ENCODE data around the gene SLC30A7.
"Not testable (repeated sequence)": the region's sequence is repeated elsewhere in the genome, so short reads cannot be mapped to it uniquely, and the experiment has no call there.

SLC30A7 gene

DNA sequence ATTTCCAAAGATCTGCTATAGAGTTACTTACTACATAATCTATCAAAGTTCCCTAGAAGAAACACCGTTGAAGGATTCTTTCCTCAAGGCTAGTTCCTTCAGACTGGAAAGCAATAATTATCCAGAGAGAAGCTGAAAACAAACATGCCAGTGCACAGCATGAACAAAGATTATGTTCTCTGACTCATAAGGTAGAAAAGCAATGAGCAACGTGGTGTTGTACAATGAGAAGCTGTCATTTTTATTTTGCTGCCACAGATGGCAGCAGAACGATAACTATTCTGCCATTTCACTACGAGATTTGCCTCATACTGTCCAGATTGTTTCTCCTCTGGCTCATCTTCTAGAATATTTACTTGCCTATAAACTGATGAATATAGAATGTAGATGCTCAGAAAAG, 11.9 kb upstream of the SLC30A7 start:
- no peak for DNase-seq (ENCODE audit: extremely low spot score)
- ChIA-PET CTCF (interaction anchor here (0.6 to 1.0 kb wide), 2 partner anchors 15 to 419 kb away, joined by 3 read pairs; no protein-coding TSS in a partner anchor), POLR2A (no interaction called here)
- TF ChIP-seq CTCF (IDR thresholded peaks at IDR 0.05; ENCODE audit: control extremely low read depth, extremely low read depth, low read depth, missing control alignments), result no peak

GRCh38 chr1:100889007-100889406, 6.9 kb upstream of the SLC30A7 start:
- CTCF ChIA-PET; POLR2A ChIA-PET; DNase-seq (ENCODE audit: extremely low spot score): not testable (repeated sequence)

- CTCF ChIA-PET, result interaction anchor here (1.4 kb wide), 1 partner anchor 22 kb away, joined by 5 read pairs; no protein-coding TSS in a partner anchor
- POLR2A ChIA-PET; DNase-seq (ENCODE audit: extremely low spot score): not testable (repeated sequence)
Observed at GRCh38 chr1:100889869-100890482, 5.9 kb upstream of the SLC30A7 start.

DNA sequence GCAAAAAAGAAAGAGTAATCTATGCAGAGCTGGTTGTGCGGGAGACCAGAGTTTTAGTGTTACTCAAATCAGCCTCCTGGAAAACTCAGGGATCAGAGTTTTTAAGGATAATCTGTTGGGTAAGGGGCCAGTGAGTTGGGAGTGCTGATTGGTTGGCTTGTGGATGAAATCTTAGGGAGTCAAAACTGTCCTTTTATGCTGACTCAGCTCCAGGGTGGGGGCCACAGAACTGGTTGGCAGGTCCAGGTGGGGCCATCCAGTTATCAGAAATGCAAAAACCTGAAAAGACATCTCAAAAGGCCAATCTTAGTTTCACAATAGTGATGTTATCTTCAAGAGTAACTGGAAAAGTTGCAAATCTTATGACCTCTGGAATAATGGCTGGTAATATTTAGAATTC, 4.5 kb upstream of the SLC30A7 start:
- no peak for DNase-seq (ENCODE audit: extremely low spot score)
- ChIA-PET POLR2A (no interaction called here), CTCF (interaction anchor here (1.2 kb wide), 1 partner anchor 397 kb away, joined by 3 read pairs; no protein-coding TSS in a partner anchor)
- TF ChIP-seq CTCF (IDR thresholded peaks at IDR 0.05; ENCODE audit: control extremely low read depth, extremely low read depth, low read depth, missing control alignments), result no peak

DNA sequence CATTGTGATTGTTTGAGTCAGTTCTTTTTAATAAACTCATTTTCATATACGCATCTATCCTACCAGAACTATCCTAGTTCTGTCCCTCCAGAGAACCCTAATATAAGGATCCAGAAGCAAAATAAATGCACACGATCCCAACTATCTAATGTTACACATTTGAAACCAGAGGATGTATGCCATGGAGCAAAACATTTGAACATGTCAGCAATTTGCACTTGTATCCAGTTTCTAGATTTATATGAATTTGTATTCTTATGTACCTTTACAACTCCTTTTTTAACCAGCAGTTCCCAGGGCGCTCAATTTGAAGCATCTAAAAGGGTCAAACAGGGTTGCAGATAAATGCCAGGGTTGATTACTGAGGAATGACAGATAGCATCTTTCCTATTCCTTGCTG, 3.3 kb upstream of the SLC30A7 start:
- ChIA-PET CTCF (no interaction called here), POLR2A (no interaction called here)
- TF ChIP-seq CTCF (IDR thresholded peaks at IDR 0.05; ENCODE audit: control extremely low read depth, extremely low read depth, low read depth, missing control alignments), result no peak
- DNase-seq (ENCODE audit: extremely low spot score), result no peak

GRCh38 chr1:100893718-100894117, 2.2 kb upstream of the SLC30A7 start:
- TF ChIP-seq CTCF (IDR thresholded peaks at IDR 0.05; ENCODE audit: control extremely low read depth, extremely low read depth, low read depth, missing control alignments), result no peak
- ChIA-PET CTCF (no interaction called here), POLR2A (no interaction called here)
- DNase-seq (ENCODE audit: extremely low spot score), result no peak

DNA sequence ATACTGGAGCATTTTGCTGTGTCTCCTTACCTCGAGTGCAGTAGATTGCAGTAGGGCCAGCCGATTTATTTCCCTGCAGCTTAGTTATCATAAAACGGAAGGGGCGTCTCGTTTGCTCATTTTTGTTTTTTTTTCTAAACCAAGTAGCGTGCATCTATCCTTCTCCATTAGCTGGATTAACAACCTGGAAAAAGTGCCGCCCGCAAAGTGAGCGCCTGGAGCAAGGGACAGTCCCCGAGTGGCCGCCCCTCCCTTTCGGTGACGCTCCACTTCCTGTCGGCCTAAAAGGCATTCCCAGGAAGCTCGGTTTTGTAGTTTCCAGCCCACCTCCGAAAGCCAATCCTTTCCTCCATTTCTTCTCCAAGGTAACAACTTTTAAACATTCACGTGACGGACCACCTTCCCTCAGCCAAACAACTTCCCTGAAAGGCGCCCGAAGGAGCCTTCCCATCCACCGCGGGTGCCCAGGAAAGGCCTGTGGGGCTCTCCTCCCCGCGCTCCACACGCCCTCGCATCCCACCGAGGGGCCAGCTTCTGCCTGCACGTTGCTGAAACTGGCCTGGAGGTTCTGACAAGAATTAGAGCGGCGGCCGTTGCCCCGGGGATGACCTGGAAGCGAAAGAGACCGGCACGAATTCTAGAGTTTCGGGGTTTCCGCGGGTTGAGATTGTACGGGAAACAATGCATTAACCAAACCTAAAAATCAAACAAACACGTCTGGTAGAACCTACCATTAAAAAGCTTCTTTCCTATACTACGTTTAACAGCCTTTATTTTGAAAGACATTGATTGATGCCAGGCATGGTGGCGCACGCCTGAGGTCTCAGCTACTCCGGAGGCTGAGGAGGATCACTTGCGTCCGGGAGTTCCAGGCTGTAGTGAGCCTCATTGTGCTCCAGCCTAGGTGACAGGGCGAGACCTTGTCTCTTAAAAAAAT, 1.0 kb upstream of the SLC30A7 start, which contains the start of gene EXTL2:
Gene EXTL2, minus strand, starts transcription at position 240 of the 937 bp plus-strand sequence. CDS start 6,085 bp downstream, outside the sequence.
- POLR2A ChIA-PET, result interaction anchor here (0.6 kb wide), 1 partner anchor 339 kb away, joined by 4 read pairs; no protein-coding TSS in a partner anchor
- CTCF ChIA-PET, result interaction anchor here (0.6 to 1.5 kb wide), 8 partner anchors 9 to 517 kb away, joined by 3 to 4 read pairs (median 3); no protein-coding TSS in a partner anchor
- peak; percentile 70 for DNase-seq (ENCODE audit: extremely low spot score)
- TF ChIP-seq CTCF (IDR thresholded peaks at IDR 0.05; ENCODE audit: control extremely low read depth, extremely low read depth, low read depth, missing control alignments), result no peak
